H9 (cell line): Measurements from ENCODE around the gene P2RY14. TPM values are rescaled to one million over a fixed set of nuclear protein-coding genes. Genes with fewer than 3 reads are reported as not detected.
A peak's percentile ranks its signal among the peaks of the same experiment; 100 is the strongest.

Source experiments
- DNase-seq: peaks from one replicate; pipeline ENCODE4 v3.0.0-alpha.2; 2017
- H2AFZ ChIP-seq: one replicate; pipeline ENCODE4 v1.6.1; 2013; ENCODE audit warnings: mild to moderate bottlenecking, low read length, control low read depth, moderate library complexity
- H2AK5ac ChIP-seq: 2 replicates; pipeline ENCODE4 v1.6.1; 2013; ENCODE audit warnings: low read length, control low read depth, mixed read lengths; ENCODE audit not compliant: insufficient read length
- H2BK120ac ChIP-seq: one replicate; pipeline ENCODE4 v1.6.1; 2013; ENCODE audit warnings: low read depth, mild to moderate bottlenecking, low read length, control low read depth, inconsistent platforms; ENCODE audit not compliant: poor library complexity, severe bottlenecking
- H2BK12ac ChIP-seq: 2 replicates; pipeline ENCODE4 v1.6.1; 2013; ENCODE audit warnings: low read length, control low read depth, mixed read lengths, low read depth; ENCODE audit not compliant: insufficient read length
- H2BK15ac ChIP-seq: 2 replicates; pipeline ENCODE4 v1.6.1; 2013; ENCODE audit warnings: low read depth, low read length, control low read depth
- H2BK20ac ChIP-seq: one replicate; pipeline ENCODE4 v1.6.1; 2013; ENCODE audit warnings: low read depth, mild to moderate bottlenecking, low read length, control low read depth, inconsistent platforms; ENCODE audit not compliant: poor library complexity, severe bottlenecking
- H2BK5ac ChIP-seq: 2 replicates; pipeline ENCODE4 v1.6.1; 2013; ENCODE audit warnings: low read length, control low read depth, mixed read lengths; ENCODE audit not compliant: insufficient read length
- H3K14ac ChIP-seq: 2 replicates; pipeline ENCODE4 v1.6.1; 2013; ENCODE audit warnings: low read length, control low read depth; ENCODE audit not compliant: insufficient read depth
- H3K18ac ChIP-seq: 2 replicates; pipeline ENCODE4 v1.6.1; 2013; ENCODE audit warnings: low read depth, mild to moderate bottlenecking, mixed read lengths, low read length, control low read depth; ENCODE audit not compliant: insufficient read length
- H3K23ac ChIP-seq: 2 replicates; pipeline ENCODE4 v1.6.1; 2013; ENCODE audit warnings: low read length, control low read depth, mixed read lengths, low read depth; ENCODE audit not compliant: insufficient read length
- H3K23me2 ChIP-seq: 2 replicates; pipeline ENCODE4 v1.6.1; 2013; ENCODE audit warnings: low read depth, mild to moderate bottlenecking, mixed read lengths, low read length, control low read depth; ENCODE audit not compliant: insufficient read length, poor library complexity, severe bottlenecking
- H3K27ac ChIP-seq: 2 replicates; pipeline ENCODE4 v1.5.1; 2013; ENCODE audit warnings: low read length, control low read depth, mixed read lengths, low read depth; ENCODE audit not compliant: insufficient read length
- H3K27me3 ChIP-seq: 2 replicates; pipeline ENCODE4 v1.6.1; 2013; ENCODE audit warnings: low read length, control low read depth, inconsistent platforms; ENCODE audit not compliant: insufficient read depth
- H3K4ac ChIP-seq: 2 replicates; pipeline ENCODE4 v1.6.1; 2013; ENCODE audit warnings: low read depth, mild to moderate bottlenecking, control low read depth, inconsistent platforms, low read length, moderate library complexity
- H3K4me1 ChIP-seq: 2 replicates; pipeline ENCODE4 v1.6.1; 2013; ENCODE audit warnings: low read length, control low read depth, inconsistent platforms; ENCODE audit not compliant: insufficient read depth
- H3K4me2 ChIP-seq: 2 replicates; pipeline ENCODE4 v1.6.1; 2013; ENCODE audit warnings: low read length, control low read depth, mixed read lengths; ENCODE audit not compliant: insufficient read length, insufficient read depth
- H3K56ac ChIP-seq: 2 replicates; pipeline ENCODE4 v1.6.1; 2013; ENCODE audit warnings: low read depth, mild to moderate bottlenecking, mixed read lengths, low read length, control low read depth; ENCODE audit not compliant: insufficient read length
- H3K79me1 ChIP-seq: 2 replicates; pipeline ENCODE4 v1.6.1; 2013; ENCODE audit warnings: low read depth, mild to moderate bottlenecking, moderate library complexity, low read length, control low read depth, inconsistent platforms; ENCODE audit not compliant: insufficient read depth, poor library complexity, severe bottlenecking
- H3K79me2 ChIP-seq: 2 replicates; pipeline ENCODE4 v1.6.1; 2013; ENCODE audit warnings: low read length, control low read depth, inconsistent platforms; ENCODE audit not compliant: insufficient read depth
- H3K9ac ChIP-seq: 2 replicates; pipeline ENCODE4 v1.6.1; 2013; ENCODE audit warnings: low read length, control low read depth, mixed read lengths; ENCODE audit not compliant: insufficient read length; ENCODE audit errors: extremely low read depth
- H3K9me3 ChIP-seq: one replicate; pipeline ENCODE4 v1.6.1; 2013; ENCODE audit warnings: low read depth, low read length, inconsistent platforms; ENCODE audit not compliant: control insufficient read depth
- H3T11ph ChIP-seq: one replicate; pipeline ENCODE4 v1.6.1; 2013; ENCODE audit warnings: mild to moderate bottlenecking, low read length, control low read depth, inconsistent platforms
- H4K20me1 ChIP-seq: one replicate; pipeline ENCODE4 v1.6.1; 2013; ENCODE audit not compliant: control insufficient read depth, insufficient read length, insufficient read depth
- H4K5ac ChIP-seq: 2 replicates; pipeline ENCODE4 v1.6.1; 2013; ENCODE audit warnings: low read depth, mild to moderate bottlenecking, mixed read lengths, low read length, control low read depth; ENCODE audit not compliant: insufficient read length
- H4K8ac ChIP-seq: replicated peaks from 2 replicates; pipeline ENCODE4 v1.6.1; 2013; ENCODE audit warnings: low read length, control low read depth, mixed read lengths, low read depth; ENCODE audit not compliant: insufficient read length
- H4K91ac ChIP-seq: 2 replicates; pipeline ENCODE4 v1.6.1; 2013; ENCODE audit warnings: low read depth, mild to moderate bottlenecking, moderate library complexity, mixed read lengths, low read length, control low read depth; ENCODE audit not compliant: insufficient read length
- H3K27ac Mint-ChIP-seq, 3 experiments: 2 replicates in 2 of 3; 3 replicates in 1 of 3; pipeline ENCODE4 v1.8.0; 2020 to 2021; ENCODE audit warnings: mixed read lengths in 3 of 3, mild to moderate bottlenecking in 1 of 3, moderate library complexity in 1 of 3
- H3K27me3 Mint-ChIP-seq: 2 replicates; pipeline ENCODE4 v1.8.0; 2021; ENCODE audit warnings: low read depth, mild to moderate bottlenecking, moderate library complexity, mixed read lengths
- H3K36me3 Mint-ChIP-seq, 3 experiments: 2 replicates in 2 of 3; 3 replicates in 1 of 3; pipeline ENCODE4 v1.8.0; 2020 to 2021; ENCODE audit warnings: low read depth in 3 of 3, mixed read lengths in 3 of 3; ENCODE audit not compliant: insufficient read depth in 1 of 3
- H3K4me1 Mint-ChIP-seq, 2 experiments: 2 replicates each; pipeline ENCODE4 v1.8.0; 2020; ENCODE audit warnings: mixed read lengths in 2 of 2
- H3K4me3 Mint-ChIP-seq, 2 experiments: 2 replicates in 1 of 2; 3 replicates in 1 of 2; pipeline ENCODE4 v1.8.0; 2020 to 2021; ENCODE audit warnings: mild to moderate bottlenecking in 2 of 2, mixed read lengths in 2 of 2, moderate library complexity in 1 of 2
- H3K9me3 Mint-ChIP-seq, 2 experiments: 2 replicates in 1 of 2; 3 replicates in 1 of 2; pipeline ENCODE4 v1.8.0; 2020; ENCODE audit warnings: mild to moderate bottlenecking in 2 of 2, mixed read lengths in 2 of 2, moderate library complexity in 1 of 2
- WGBS: extraction: QIAGEN DNeasy Blood & Tissue Kit; methylation state at CpG from one replicate; pipeline ENCODE4 v1.1.7; 2013; ENCODE audit warnings: missing lambda C conversion rate, low lambda C conversion rate, mixed read lengths; ENCODE audit not compliant: insufficient read length; ENCODE audit errors: extremely low coverage; 5-methylcytosine and 5-hydroxymethylcytosine counted together
- total RNA-seq: library from RNA; stranded (reverse); gene quantifications from 2 replicates; pipeline ENCODE4 v1.2.1, GENCODE V29; 2021
- TF ChIP-seq, protein P1 (sequence below): fragments of 200-600 bp; sonication (generic); conservative IDR thresholded peaks from 3 replicates; pipeline ENCODE4 v1.8.0; 2021; ENCODE audit warnings: antibody characterized with exemption, mild to moderate bottlenecking

The P2RY14 gene
- total RNA-seq, 1 experiment from 2014 or later, result not detected

- no peak overlapping the region for H3K4ac ChIP-seq
- no peak overlapping the region for H3K27ac ChIP-seq
- H3K9ac ChIP-seq, result no peak overlapping the region
- no CpG with 5 or more reads among the region's 1 CpG for WGBS
- Mint-ChIP-seq H3K27ac (peak overlapping the region in 2 of 3 experiments; percentile 25 to 78; a peak in 4 of 7 replicates), H3K36me3 (no peaks in the 10 kb centered on the region), H3K27me3 (no peaks in the 10 kb centered on the region), H3K4me1 (peaks cover 42 to 46% of the 10 kb centered on the region in 2 experiments), H3K4me3 (no peak overlapping the region), H3K9me3 (no peaks in the 10 kb centered on the region)
- no peak overlapping the region for H2BK5ac ChIP-seq
- no peak overlapping the region for H2AK5ac ChIP-seq
- no peak overlapping the region for H3K56ac ChIP-seq
- peaks cover 12% of the 10 kb centered on the region; the same call in 1 of the 2 replicates for H3K4me1 ChIP-seq
- H2AFZ ChIP-seq, result no peak overlapping the region
- H3K23me2 ChIP-seq, result no peaks in the 10 kb centered on the region
- H4K5ac ChIP-seq, result no peak overlapping the region
- H4K91ac ChIP-seq, result no peak overlapping the region
- H4K20me1 ChIP-seq, result no peaks in the 10 kb centered on the region
- H3K4me2 ChIP-seq, result no peak overlapping the region
- H3K27me3 ChIP-seq, result no peaks in the 10 kb centered on the region
- H3K79me1 ChIP-seq, result no peaks in the 10 kb centered on the region
- TF ChIP-seq, protein P1, sequence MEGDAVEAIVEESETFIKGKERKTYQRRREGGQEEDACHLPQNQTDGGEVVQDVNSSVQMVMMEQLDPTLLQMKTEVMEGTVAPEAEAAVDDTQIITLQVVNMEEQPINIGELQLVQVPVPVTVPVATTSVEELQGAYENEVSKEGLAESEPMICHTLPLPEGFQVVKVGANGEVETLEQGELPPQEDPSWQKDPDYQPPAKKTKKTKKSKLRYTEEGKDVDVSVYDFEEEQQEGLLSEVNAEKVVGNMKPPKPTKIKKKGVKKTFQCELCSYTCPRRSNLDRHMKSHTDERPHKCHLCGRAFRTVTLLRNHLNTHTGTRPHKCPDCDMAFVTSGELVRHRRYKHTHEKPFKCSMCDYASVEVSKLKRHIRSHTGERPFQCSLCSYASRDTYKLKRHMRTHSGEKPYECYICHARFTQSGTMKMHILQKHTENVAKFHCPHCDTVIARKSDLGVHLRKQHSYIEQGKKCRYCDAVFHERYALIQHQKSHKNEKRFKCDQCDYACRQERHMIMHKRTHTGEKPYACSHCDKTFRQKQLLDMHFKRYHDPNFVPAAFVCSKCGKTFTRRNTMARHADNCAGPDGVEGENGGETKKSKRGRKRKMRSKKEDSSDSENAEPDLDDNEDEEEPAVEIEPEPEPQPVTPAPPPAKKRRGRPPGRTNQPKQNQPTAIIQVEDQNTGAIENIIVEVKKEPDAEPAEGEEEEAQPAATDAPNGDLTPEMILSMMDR, result no peak
- no peak overlapping the region for H3K23ac ChIP-seq
- H2BK15ac ChIP-seq, result no peak overlapping the region
- DNase-seq, result no peak
- H3K79me2 ChIP-seq, result no peaks in the 10 kb centered on the region
- no peak overlapping the region for H3T11ph ChIP-seq
- H3K18ac ChIP-seq, result no peak overlapping the region
- no peak overlapping the region for H2BK12ac ChIP-seq
- H3K9me3 ChIP-seq, result no peaks in the 10 kb centered on the region
- H3K14ac ChIP-seq, result no peak overlapping the region
- H2BK20ac ChIP-seq, result no peak overlapping the region
- H4K8ac ChIP-seq, result no peak overlapping the region
- H2BK120ac ChIP-seq, result no peak overlapping the region
Observed at GRCh38 chr3:151307583-151308488, 29.5 kb upstream of the P2RY14 start.
